Ishikawa (cell line): ENCODE data around the gene COX10.

Experiments
- CEBPB ChIP-seq: IDR thresholded peaks from 2 replicates; pipeline ENCODE4 v1.6.1; 2012
- CREB1 ChIP-seq: IDR thresholded peaks from 2 replicates; pipeline ENCODE4 v1.6.1; 2012; ENCODE audit warnings: low read depth
- EGR1 ChIP-seq: IDR thresholded peaks from 2 replicates; pipeline ENCODE4 v1.6.1; 2012
- EP300 ChIP-seq: IDR thresholded peaks from 2 replicates; pipeline ENCODE4 v1.6.1; 2012; ENCODE audit warnings: borderline replicate concordance
- FOXM1 ChIP-seq: IDR thresholded peaks from 2 replicates; pipeline ENCODE4 v1.6.1; 2012; ENCODE audit warnings: low read depth, borderline replicate concordance
- MAX ChIP-seq: IDR thresholded peaks from 2 replicates; pipeline ENCODE4 v1.6.1; 2012
- NFIC ChIP-seq: IDR thresholded peaks from 2 replicates; pipeline ENCODE4 v1.6.1; 2012
- RAD21 ChIP-seq: IDR thresholded peaks from 2 replicates; pipeline ENCODE4 v1.6.1; 2012; ENCODE audit warnings: low read depth
- REST ChIP-seq: IDR thresholded peaks from 2 replicates; pipeline ENCODE4 v1.6.1; 2012; ENCODE audit warnings: low read depth, mild to moderate bottlenecking
- TAF1 ChIP-seq: IDR thresholded peaks from 2 replicates; pipeline ENCODE4 v1.6.1; 2012; ENCODE audit warnings: low read depth, mild to moderate bottlenecking
- TCF12 ChIP-seq: IDR thresholded peaks from 2 replicates; pipeline ENCODE4 v1.6.1; 2012; ENCODE audit warnings: low read depth
- TEAD4 ChIP-seq: IDR thresholded peaks from 2 replicates; pipeline ENCODE4 v1.6.1; 2012
- USF1 ChIP-seq: IDR thresholded peaks from 2 replicates; pipeline ENCODE4 v1.6.1; 2012
- YY1 ChIP-seq: IDR thresholded peaks from 2 replicates; pipeline ENCODE4 v1.6.1; 2012; ENCODE audit warnings: low read depth
- ZBTB7A ChIP-seq: IDR thresholded peaks from 2 replicates; pipeline ENCODE4 v1.6.1; 2012; ENCODE audit warnings: low read depth

The COX10 gene

GRCh38 chr17:14069251-14070021 is at the start of gene COX10:
Gene COX10, plus strand, starts transcription at chr17:14069504. Its CDS starts 102 bp downstream, at chr17:14069606.
- no peak for TF ChIP-seq RAD21
- no peak for TF ChIP-seq ZBTB7A
- TF ChIP-seq FOXM1, result 0 out of 2 replicates have a peak, but pooled peaks have one; percentile 37
- TF ChIP-seq MAX, result peak; percentile 88
- peak; percentile 17; the same call in 1 of the 2 replicates for TF ChIP-seq USF1
- peak; percentile 55; the same call in 1 of the 2 replicates for TF ChIP-seq EGR1
- TF ChIP-seq CEBPB, result no peak
- TF ChIP-seq TCF12, result no peak
- TF ChIP-seq TEAD4, result no peak
- no peak for TF ChIP-seq REST
- TF ChIP-seq CREB1, result peak; percentile 76
- no peak for TF ChIP-seq EP300
- no peak for TF ChIP-seq NFIC
- TF ChIP-seq TAF1, result peak; percentile 100
- peak; percentile 96 for TF ChIP-seq YY1

- no peak for TF ChIP-seq CREB1
- no peak for TF ChIP-seq CEBPB
- TF ChIP-seq YY1, result no peak
- TF ChIP-seq MAX, result no peak
- TF ChIP-seq REST, result no peak
- TF ChIP-seq FOXM1, result no peak
- no peak for TF ChIP-seq RAD21
- TF ChIP-seq TCF12, result no peak
- no peak for TF ChIP-seq NFIC
- TF ChIP-seq EP300, result no peak
- no peak for TF ChIP-seq EGR1
- no peak for TF ChIP-seq TAF1
- TF ChIP-seq USF1, result no peak
- TF ChIP-seq ZBTB7A, result no peak
- TF ChIP-seq TEAD4, result no peak
Observed at GRCh38 chr17:14032234-14032633, 37.1 kb upstream of the COX10 start.

GRCh38 chr17:14033166-14033565 is 36.1 kb upstream of the COX10 start:
- TF ChIP-seq REST, result no peak
- TF ChIP-seq RAD21, result no peak
- no peak for TF ChIP-seq YY1
- TF ChIP-seq TCF12, result no peak
- TF ChIP-seq TEAD4, result no peak
- no peak for TF ChIP-seq USF1
- TF ChIP-seq CEBPB, result no peak
- TF ChIP-seq NFIC, result no peak
- TF ChIP-seq MAX, result no peak
- no peak for TF ChIP-seq EGR1
- TF ChIP-seq TAF1, result no peak
- TF ChIP-seq ZBTB7A, result no peak
- no peak for TF ChIP-seq CREB1
